ENCODE data around the gene PPFIA2.

The PPFIA2 gene

DNA sequence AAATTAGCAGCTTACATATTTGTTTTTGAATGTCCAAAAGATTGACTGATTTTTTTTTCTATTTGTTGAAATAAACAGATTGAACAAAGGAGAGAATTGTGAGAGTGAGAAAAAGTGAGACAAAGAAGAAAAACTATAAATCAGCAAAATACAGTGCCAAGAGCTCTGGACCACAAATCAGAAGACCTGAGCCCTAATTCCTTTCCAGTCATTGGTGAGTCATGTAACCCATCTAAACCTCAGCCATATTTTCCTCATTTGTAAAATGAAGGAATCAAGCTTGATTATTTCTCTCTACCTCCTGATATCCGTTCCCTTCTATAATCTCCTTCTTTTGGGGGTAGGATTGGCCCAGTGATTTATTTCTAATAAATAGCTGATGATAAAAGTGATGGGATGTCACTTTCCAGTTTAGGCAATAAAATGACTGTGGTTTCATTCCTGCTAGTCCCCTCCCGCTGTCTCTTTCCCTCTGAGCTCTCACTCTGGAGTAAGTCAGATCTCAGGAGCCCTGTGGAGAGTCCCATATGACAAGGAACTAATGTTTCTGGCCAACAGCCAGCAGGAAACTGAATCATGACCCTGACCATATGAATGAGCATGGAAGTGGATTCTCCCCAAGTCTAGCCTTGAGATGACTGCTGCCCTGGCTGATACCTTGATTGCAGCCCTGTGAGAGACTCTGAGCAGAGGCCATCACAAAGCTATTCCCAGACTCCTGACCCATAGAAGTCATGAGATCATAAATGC, 462.4 kb downstream of the PPFIA2 start:
- Histone ChIP-seq H3K4me3 (no peak overlapping the region), H3K27ac (peak overlapping the region; percentile 99; the same call in 1 of the 2 replicates), H3K36me3 (ENCODE audit: insufficient read depth, low read length) (peaks cover 6% of the 10 kb centered on the region; the same call in 1 of the 2 replicates), H3K9ac (ENCODE audit: insufficient read length) (no peak overlapping the region), H3K9me3 (ENCODE audit: low read depth, low read length) (no peaks in the 10 kb centered on the region; the same call in 1 of the 2 replicates)
- DNase-seq (ENCODE audit: low read depth, low spot score): no peak
- TF ChIP-seq EZH2 (IDR thresholded peaks at IDR 0.05): no peak
- no peak for TF ChIP-seq POLR2AphosphoS5 (IDR thresholded peaks at IDR 0.05; ENCODE audit: borderline replicate concordance, low read depth, low read length)
- no peak for TF ChIP-seq FOXP2 (optimal IDR thresholded peaks at IDR 0.05; ENCODE audit: control extremely low read depth, extremely low read length, insufficient read depth)

DNA sequence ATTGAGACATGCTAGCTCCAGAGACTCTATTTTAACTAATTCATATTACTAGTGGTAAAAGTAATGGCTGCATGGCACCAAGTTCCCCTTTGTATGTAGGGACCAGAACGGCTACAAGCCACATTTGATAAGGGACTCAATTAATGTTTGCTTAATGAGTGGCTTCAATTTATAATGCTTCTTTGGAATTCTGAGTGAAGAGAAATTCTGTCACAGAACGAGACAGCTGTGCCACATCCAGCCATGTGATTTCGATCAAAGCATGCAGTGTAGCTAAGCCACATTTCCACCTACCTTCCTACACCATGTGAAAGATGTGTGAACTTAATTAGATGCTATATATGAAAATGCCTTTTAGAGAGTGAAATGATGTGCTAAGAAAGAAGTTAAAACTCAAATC, 463.9 kb downstream of the PPFIA2 start:
- TF ChIP-seq POLR2AphosphoS5 (IDR thresholded peaks at IDR 0.05; ENCODE audit: borderline replicate concordance, low read depth, low read length) (no peak), EZH2 (IDR thresholded peaks at IDR 0.05) (no peak), FOXP2 (optimal IDR thresholded peaks at IDR 0.05; ENCODE audit: control extremely low read depth, extremely low read length, insufficient read depth) (no peak)
- Histone ChIP-seq H3K9me3 (ENCODE audit: low read depth, low read length) (no peaks in the 10 kb centered on the region; the same call in 1 of the 2 replicates), H3K27ac (peak overlapping the region; percentile 99), H3K4me3 (peak overlapping the region; percentile 75), H3K9ac (ENCODE audit: insufficient read length) (peak overlapping the region; percentile 46), H3K36me3 (ENCODE audit: insufficient read depth, low read length) (peaks cover 6% of the 10 kb centered on the region; the same call in 1 of the 2 replicates)
- DNase-seq (ENCODE audit: low read depth, low spot score): no peak

DNA sequence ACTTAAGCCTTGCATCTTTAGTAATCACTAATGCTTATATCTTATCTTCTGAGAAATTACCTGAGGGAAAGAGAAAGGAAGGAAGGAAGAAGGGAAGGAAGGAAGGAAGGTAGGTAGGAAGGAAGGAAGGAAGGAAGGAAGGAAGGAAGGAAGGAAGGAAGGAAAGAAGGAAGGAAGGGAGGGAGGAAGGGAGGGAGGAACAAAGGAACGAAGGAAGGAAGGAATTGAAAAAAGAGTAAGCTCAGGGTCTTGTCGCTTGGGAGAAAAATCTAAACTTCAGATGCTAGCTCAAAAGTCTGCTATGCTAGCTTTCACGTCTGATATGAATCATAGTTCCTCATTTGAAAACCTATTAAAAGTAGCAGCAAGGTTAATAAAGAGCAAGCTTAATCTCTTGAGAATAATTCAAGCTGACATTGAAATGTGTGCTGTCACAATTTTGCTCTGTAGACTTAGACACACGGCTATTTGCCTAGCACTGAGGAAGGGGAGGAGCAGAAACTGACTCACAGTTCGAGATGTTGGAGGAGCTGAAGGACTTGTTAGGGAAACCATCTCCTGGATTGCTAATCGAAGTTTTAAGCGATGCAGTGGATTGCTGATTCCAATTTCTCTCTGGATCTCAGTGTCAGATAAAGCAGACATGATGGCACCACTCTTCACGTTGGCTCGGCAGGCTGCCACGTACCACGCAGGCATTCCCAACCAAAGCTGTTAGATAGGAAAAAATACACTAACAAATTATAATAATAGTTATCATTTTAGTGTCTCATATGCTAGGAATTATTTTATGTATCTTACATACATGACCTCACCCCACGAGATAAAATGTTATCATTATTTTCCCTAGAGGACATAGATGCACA, 464.6 kb downstream of the PPFIA2 start:
- H3K9ac ChIP-seq (ENCODE audit: insufficient read length): peak overlapping the region; percentile 46
- peaks cover 6% of the 10 kb centered on the region; the same call in 1 of the 2 replicates for H3K36me3 ChIP-seq (ENCODE audit: insufficient read depth, low read length)
- TF ChIP-seq POLR2AphosphoS5 (IDR thresholded peaks at IDR 0.05; ENCODE audit: borderline replicate concordance, low read depth, low read length) (peak; percentile 79; the same call in 1 of the 2 replicates), EZH2 (IDR thresholded peaks at IDR 0.05) (no peak)
- H3K27ac ChIP-seq: peak overlapping the region; percentile 99
- H3K9me3 ChIP-seq (ENCODE audit: low read depth, low read length): no peaks in the 10 kb centered on the region; the same call in 1 of the 2 replicates
- peak overlapping the region; percentile 75 for H3K4me3 ChIP-seq
- peak; percentile 92 for DNase-seq (ENCODE audit: low read depth, low spot score)

- no peaks in the 10 kb centered on the region; the same call in 1 of the 2 replicates for H3K9me3 ChIP-seq (ENCODE audit: low read depth, low read length)
- H3K36me3 ChIP-seq (ENCODE audit: insufficient read depth, low read length): peaks cover 3% of the 10 kb centered on the region; the same call in 1 of the 2 replicates
- H3K9ac ChIP-seq (ENCODE audit: insufficient read length): no peak overlapping the region
- no peak overlapping the region for H3K4me3 ChIP-seq
- TF ChIP-seq FOXP2 (optimal IDR thresholded peaks at IDR 0.05; ENCODE audit: control extremely low read depth, extremely low read length, insufficient read depth) (no peak), EZH2 (IDR thresholded peaks at IDR 0.05) (no peak), POLR2AphosphoS5 (IDR thresholded peaks at IDR 0.05; ENCODE audit: borderline replicate concordance, low read depth, low read length) (no peak)
- DNase-seq (ENCODE audit: low read depth, low spot score): no peak
- no peak overlapping the region for H3K27ac ChIP-seq
Observed at GRCh38 chr12:81288651-81289050, 470.5 kb downstream of the PPFIA2 start.

DNA sequence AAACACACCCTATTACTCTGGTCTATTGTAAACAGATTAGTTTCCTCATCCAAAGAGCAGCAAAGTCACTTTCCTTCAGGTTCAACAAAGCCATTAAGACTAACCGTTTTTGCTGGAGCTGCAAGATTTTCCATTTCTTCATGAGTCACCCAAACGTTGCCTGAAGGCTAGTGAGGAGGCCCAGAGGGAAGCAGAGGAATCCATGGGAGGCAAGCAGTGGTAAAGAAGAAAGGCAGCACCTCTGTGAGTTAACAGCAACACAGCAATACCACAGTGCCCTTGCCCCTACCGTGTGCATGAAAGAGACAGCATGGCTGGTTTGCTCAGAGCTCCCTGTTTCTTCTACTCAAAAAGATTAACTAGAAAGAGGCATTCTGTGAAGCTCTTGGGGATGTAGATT, 475.0 kb downstream of the PPFIA2 start:
- H3K36me3 ChIP-seq (ENCODE audit: insufficient read depth, low read length): no peaks in the 10 kb centered on the region
- H3K9me3 ChIP-seq (ENCODE audit: low read depth, low read length): no peaks in the 10 kb centered on the region
- H3K9ac ChIP-seq (ENCODE audit: insufficient read length): no peak overlapping the region
- peak overlapping the region; percentile 40; the same call in 1 of the 2 replicates for H3K27ac ChIP-seq
- H3K4me3 ChIP-seq: no peak overlapping the region
- DNase-seq (ENCODE audit: low read depth, low spot score): no peak
- no peak for TF ChIP-seq EZH2 (IDR thresholded peaks at IDR 0.05)
- TF ChIP-seq FOXP2 (optimal IDR thresholded peaks at IDR 0.05; ENCODE audit: control extremely low read depth, extremely low read length, insufficient read depth): no peak
- no peak for TF ChIP-seq POLR2AphosphoS5 (IDR thresholded peaks at IDR 0.05; ENCODE audit: borderline replicate concordance, low read depth, low read length)

GRCh38 chr12:81274637-81275529, 484.3 kb downstream of the PPFIA2 start:
- Histone ChIP-seq H3K27ac (no peak overlapping the region), H3K4me3 (no peak overlapping the region), H3K9me3 (ENCODE audit: low read depth, low read length) (no peaks in the 10 kb centered on the region), H3K36me3 (ENCODE audit: insufficient read depth, low read length) (no peaks in the 10 kb centered on the region), H3K9ac (ENCODE audit: insufficient read length) (no peak overlapping the region)
- DNase-seq (ENCODE audit: low read depth, low spot score): no peak
- TF ChIP-seq FOXP2 (optimal IDR thresholded peaks at IDR 0.05; ENCODE audit: control extremely low read depth, extremely low read length, insufficient read depth) (no peak), POLR2AphosphoS5 (IDR thresholded peaks at IDR 0.05; ENCODE audit: borderline replicate concordance, low read depth, low read length) (no peak), EZH2 (IDR thresholded peaks at IDR 0.05) (no peak)

DNA sequence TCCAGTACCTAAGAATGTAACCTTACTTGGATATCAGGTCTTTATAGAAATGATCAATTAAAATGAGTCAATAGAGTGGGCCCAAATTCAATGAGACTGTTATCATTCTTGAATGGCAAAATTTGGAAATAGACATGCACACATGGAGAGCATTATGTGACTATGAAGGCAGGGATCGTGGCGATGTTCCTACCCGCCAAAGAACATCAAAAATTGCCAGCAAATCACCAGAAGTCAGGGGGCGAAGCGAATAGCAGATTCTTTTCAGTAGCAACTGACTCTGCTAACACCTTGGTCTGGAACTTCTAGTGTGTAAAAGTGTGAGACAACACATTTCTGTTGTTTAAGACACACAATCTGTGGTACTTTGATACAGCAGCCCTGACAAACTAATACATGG, 488.8 kb downstream of the PPFIA2 start:
- Histone ChIP-seq H3K4me3 (no peak overlapping the region), H3K27ac (no peak overlapping the region), H3K36me3 (ENCODE audit: insufficient read depth, low read length) (no peaks in the 10 kb centered on the region), H3K9me3 (ENCODE audit: low read depth, low read length) (no peaks in the 10 kb centered on the region), H3K9ac (ENCODE audit: insufficient read length) (no peak overlapping the region)
- no peak for TF ChIP-seq FOXP2 (optimal IDR thresholded peaks at IDR 0.05; ENCODE audit: control extremely low read depth, extremely low read length, insufficient read depth)
- TF ChIP-seq EZH2 (IDR thresholded peaks at IDR 0.05): no peak
- TF ChIP-seq POLR2AphosphoS5 (IDR thresholded peaks at IDR 0.05; ENCODE audit: borderline replicate concordance, low read depth, low read length): no peak
- no peak for DNase-seq (ENCODE audit: low read depth, low spot score)
